ENCODE data around the gene SCAPER. TPM values are rescaled to one million over a fixed set of nuclear protein-coding genes. Genes with fewer than 3 reads are reported as not detected.

The SCAPER gene
- total RNA-seq, 1 experiment from 2014 or later: 14.7 TPM

DNA sequence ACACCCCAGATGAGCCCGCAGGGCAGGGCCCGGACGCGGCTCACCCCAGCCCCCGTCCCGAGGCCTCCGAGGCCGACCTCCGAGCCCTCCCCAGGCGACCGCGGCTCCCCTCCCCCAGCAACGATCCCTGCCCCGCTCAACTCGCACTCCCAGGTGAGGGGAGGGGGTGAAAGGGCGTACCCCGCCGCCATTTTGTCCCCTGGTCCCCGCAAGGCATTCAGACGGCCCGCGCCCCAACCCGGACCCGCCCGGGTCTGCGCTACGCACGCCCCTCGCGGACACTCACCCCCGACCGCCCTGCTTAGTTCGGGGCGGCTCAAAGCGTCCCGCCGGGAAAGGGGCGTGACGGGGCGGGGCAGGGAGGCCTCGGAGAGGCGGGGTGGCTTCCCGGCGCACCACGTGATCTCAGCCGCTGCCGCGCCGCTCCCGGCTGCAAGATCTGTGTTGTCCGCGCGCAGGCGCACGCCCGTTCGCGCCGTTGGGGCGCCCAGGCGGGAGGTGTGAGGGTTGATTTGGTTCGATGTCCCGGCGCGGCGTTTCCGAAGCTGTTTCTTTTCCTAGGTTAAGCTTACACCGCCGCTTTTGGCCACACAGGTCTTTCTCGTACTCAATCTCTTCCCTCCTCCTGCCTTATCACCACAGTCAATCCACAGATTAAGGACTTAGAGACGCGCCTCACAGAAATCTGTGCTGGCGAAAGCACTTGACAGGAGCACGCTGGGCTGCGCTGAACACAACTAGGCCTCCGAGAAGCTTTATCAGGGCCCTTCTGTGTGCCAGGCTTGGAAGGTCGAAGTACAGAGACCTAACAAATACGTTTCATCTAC is at the start of gene SCAPER (continued):
- no peak for TF ChIP-seq ZNF274 (IDR thresholded peaks at IDR 0.05; ENCODE audit: low read depth, low read length)
- TF ChIP-seq POLR2A (IDR thresholded peaks at IDR 0.05; ENCODE audit: borderline replicate concordance, extremely low read depth, insufficient read depth, insufficient read length): no peak
- no peak for TF ChIP-seq ATF3 (IDR thresholded peaks at IDR 0.05)
- peak; percentile 98 for TF ChIP-seq CBX3 (IDR thresholded peaks at IDR 0.05; ENCODE audit: low read depth)
- no peak for TF ChIP-seq ZFX (IDR thresholded peaks at IDR 0.05)
- TF ChIP-seq, protein P1, sequence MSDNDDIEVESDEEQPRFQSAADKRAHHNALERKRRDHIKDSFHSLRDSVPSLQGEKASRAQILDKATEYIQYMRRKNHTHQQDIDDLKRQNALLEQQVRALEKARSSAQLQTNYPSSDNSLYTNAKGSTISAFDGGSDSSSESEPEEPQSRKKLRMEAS (IDR thresholded peaks at IDR 0.05): peak; percentile 100
- TF ChIP-seq CEBPB (IDR thresholded peaks at IDR 0.05; ENCODE audit: low read depth): no peak
- no peak for TF ChIP-seq RAD21 (IDR thresholded peaks at IDR 0.05; ENCODE audit: low read depth)
- no peak for TF ChIP-seq FOSL1 (IDR thresholded peaks at IDR 0.05; ENCODE audit: low read depth)
- TF ChIP-seq YY1 (IDR thresholded peaks at IDR 0.05; ENCODE audit: extremely low read depth, insufficient replicate concordance, low read depth, low read length): no peak
- TF ChIP-seq EZH2 (IDR thresholded peaks at IDR 0.05): no peak
- TF ChIP-seq EZH2phosphoT487 (IDR thresholded peaks at IDR 0.05; ENCODE audit: borderline replicate concordance): no peak
- no peak for TF ChIP-seq POLR2AphosphoS5 (IDR thresholded peaks at IDR 0.05; ENCODE audit: low read depth, low read length)

DNA sequence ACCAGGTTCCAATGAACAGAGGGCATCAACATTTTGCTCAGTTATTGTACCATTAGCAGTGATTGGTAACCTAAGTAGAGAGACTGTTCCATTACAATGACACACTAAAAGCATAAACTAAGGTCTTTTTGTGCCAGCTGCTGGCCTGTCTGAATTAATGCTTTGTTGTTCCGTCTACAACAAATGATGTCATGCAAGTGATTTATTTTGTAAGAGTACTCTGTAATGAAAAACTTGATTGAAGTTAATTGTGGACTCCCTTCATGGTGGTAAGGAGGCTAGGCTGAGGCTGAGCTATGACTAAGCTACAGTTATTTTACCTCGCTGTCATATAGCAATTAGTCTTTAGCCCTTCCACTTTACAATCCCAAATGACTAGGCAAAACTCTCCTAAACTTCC is 49.6 kb upstream of the SCAPER start:
- ChIA-PET RAD21 (ENCODE audit: low non-redundant PET in 1 of 2, low total read pairs in 2 of 2, uncharacterized antibody in 2 of 2, unreplicated experiment in 2 of 2) (no interaction called here), POLR2A (no interaction called here), CTCF (no interaction called here)
- intact Hi-C loops (cut with micrococcal nuclease): no loop called here
- no peaks in the 10 kb centered on the region for H3K4me1 ChIP-seq (ENCODE audit: control insufficient read depth in 1 of 2, insufficient read depth in 2 of 2, low read length in 2 of 2)
- H3K27me3 ChIP-seq (ENCODE audit: insufficient read depth, low read length): no peaks in the 10 kb centered on the region
- TSS peak; percentile 15 for BruUV-seq (replicated peaks)
- ATAC-seq (no peak), DNase-seq (ENCODE audit: low read depth, low spot score) (no peak)
- H3K9me3 ChIP-seq (ENCODE audit: control insufficient read depth in 1 of 2, insufficient read depth in 1 of 2, low read depth in 1 of 2, low read length in 2 of 2): no peaks in the 10 kb centered on the region
- no peaks in the 10 kb centered on the region for H4K20me1 ChIP-seq (ENCODE audit: insufficient read depth)
- no peak overlapping the region for H3K27ac ChIP-seq (ENCODE audit: low read depth, low read length)
- no peak overlapping the region for H3K9ac ChIP-seq (ENCODE audit: low read length)
- H3K4me2 ChIP-seq (ENCODE audit: low read length): no peak overlapping the region
- H3K36me3 ChIP-seq (ENCODE audit: control insufficient read depth in 1 of 2, insufficient read depth in 2 of 2, low read length in 2 of 2): peaks cover 0 to 3% of the 10 kb centered on the region in 2 experiments; a peak in 2 of 4 replicates
- no peaks in the 10 kb centered on the region for H3K79me2 ChIP-seq (ENCODE audit: insufficient read depth, low read length)
- no peak overlapping the region for H2AFZ ChIP-seq (ENCODE audit: low read depth, low read length, poor library complexity, severe bottlenecking)
- H3K9me2 ChIP-seq (ENCODE audit: insufficient read depth): no peaks in the 10 kb centered on the region
- no peak overlapping the region for H3K4me3 ChIP-seq (replicated peaks in 1 of 2; ENCODE audit: low read depth in 1 of 2, low read length in 2 of 2)
- TF ChIP-seq POLR2A (IDR thresholded peaks at IDR 0.05; ENCODE audit: borderline replicate concordance, extremely low read depth, insufficient read depth, insufficient read length): no peak
- no peak for TF ChIP-seq REST (IDR thresholded peaks at IDR 0.05; ENCODE audit: low read depth)
- no peak for TF ChIP-seq CTCF (IDR thresholded peaks at IDR 0.05 in 2 of 3, conservative IDR thresholded peaks at IDR 0.05 in 1 of 3; ENCODE audit: borderline replicate concordance in 1 of 3, insufficient read depth in 1 of 3, low read depth in 2 of 3, low read length in 2 of 3)
- no peak for TF ChIP-seq ELF1 (IDR thresholded peaks at IDR 0.05; ENCODE audit: borderline replicate concordance, low read depth)
- no peak for TF ChIP-seq ZNF274 (IDR thresholded peaks at IDR 0.05; ENCODE audit: low read depth, low read length)
- TF ChIP-seq SIN3A (IDR thresholded peaks at IDR 0.05; ENCODE audit: low read depth): no peak
- no peak for TF ChIP-seq CBX3 (IDR thresholded peaks at IDR 0.05; ENCODE audit: low read depth)
- no peak for TF ChIP-seq EZH2phosphoT487 (IDR thresholded peaks at IDR 0.05; ENCODE audit: borderline replicate concordance)
- no peak for TF ChIP-seq FOSL1 (IDR thresholded peaks at IDR 0.05; ENCODE audit: low read depth)

Measured in HCT116 (cell line).